HEK293 (cell line): ENCODE measurements around the gene FMN1.

Source experiments
- CTCF ChIA-PET: fragments of 350-600 bp; formaldehyde crosslinking; extraction: SDS; loops from one replicate; lab custom pipeline; 2021; ENCODE audit warnings: antibody characterized with exemption; lab: Yijun Ruan, JAX
- POLR2A ChIA-PET: fragments of 300-600 bp; formaldehyde crosslinking; extraction: SDS; loops from one replicate; lab custom pipeline; 2020; ENCODE audit warnings: antibody characterized with exemption, inconsistent platforms; lab: Yijun Ruan, JAX
- H3K27ac ChIP-seq: fragments of 200-500 bp; sonication (Bioruptor generic); 2 replicates; pipeline ENCODE4 v1.5.1; 2014; ENCODE audit warnings: low read depth, low read length, control low read depth, inconsistent platforms; ENCODE audit errors: extremely low read depth
- H3K36me3 ChIP-seq, 2 experiments: fragments of 200-500 bp in 1 of 2; sonication (Bioruptor generic) in 1 of 2; 1 replicate in 1 of 2; 2 replicates in 1 of 2; pipeline ENCODE4 v1.5.1; 2014 to 2017; ENCODE audit warnings: inconsistent platforms in 2 of 2, low read length in 2 of 2; ENCODE audit not compliant: control insufficient read depth in 2 of 2, insufficient read depth in 1 of 2
- H3K4me1 ChIP-seq: fragments of 200-500 bp; sonication (Bioruptor generic); 2 replicates; pipeline ENCODE4 v1.5.1; 2014; ENCODE audit warnings: mild to moderate bottlenecking, low read length, inconsistent platforms; ENCODE audit not compliant: control insufficient read depth, insufficient read depth
- H3K4me3 ChIP-seq: 2 replicates; pipeline ENCODE4 v1.5.1; 2011; ENCODE audit warnings: low read depth, mild to moderate bottlenecking, control low read depth, low read length, moderate library complexity
- H3K9me3 ChIP-seq: fragments of 200-500 bp; sonication (Bioruptor generic); 2 replicates; pipeline ENCODE4 v1.5.1; 2014; ENCODE audit warnings: low read depth, low read length, inconsistent platforms; ENCODE audit not compliant: control insufficient read depth, insufficient read depth
- GFI1B ChIP-seq: fragments of 450-650 bp; formaldehyde crosslinking; IDR thresholded peaks from 2 replicates; pipeline ENCODE4 v1.5.1; 2016; ENCODE audit warnings: missing biosample characterization, missing genetic modification characterization
- GLIS2 ChIP-seq: fragments of 450-650 bp; formaldehyde crosslinking; IDR thresholded peaks from 2 replicates; pipeline ENCODE4 v1.5.1; 2016; ENCODE audit warnings: missing biosample characterization, missing genetic modification characterization
- OSR2 ChIP-seq: fragments of 450-650 bp; formaldehyde crosslinking; IDR thresholded peaks from 2 replicates; pipeline ENCODE4 v1.5.1; 2016; ENCODE audit warnings: missing biosample characterization, missing genetic modification characterization
- SCRT1 ChIP-seq: fragments of 450-650 bp; formaldehyde crosslinking; IDR thresholded peaks from 2 replicates; pipeline ENCODE4 v1.5.1; 2016; ENCODE audit warnings: missing biosample characterization, missing genetic modification characterization, borderline replicate concordance
- SETDB1 ChIP-seq: IDR thresholded peaks from one replicate; pipeline ENCODE4 v1.6.1; 2017; ENCODE audit warnings: mild to moderate bottlenecking, low read length, moderate library complexity, mixed read lengths; ENCODE audit not compliant: insufficient read length
- ZBTB1 ChIP-seq: fragments of 450-650 bp; formaldehyde crosslinking; IDR thresholded peaks from 2 replicates; pipeline ENCODE4 v1.5.1; 2016; ENCODE audit warnings: missing biosample characterization, missing genetic modification characterization
- ZBTB21 ChIP-seq: fragments of 450-650 bp; formaldehyde crosslinking; IDR thresholded peaks from 2 replicates; pipeline ENCODE4 v1.5.1; 2017; ENCODE audit warnings: missing biosample characterization, missing genetic modification characterization
- ZNF248 ChIP-seq: fragments of 450-650 bp; formaldehyde crosslinking; IDR thresholded peaks from 2 replicates; pipeline ENCODE4 v1.5.1; 2017; ENCODE audit warnings: missing biosample characterization, missing genetic modification characterization
- ZNF37A ChIP-seq: fragments of 450-650 bp; IDR thresholded peaks from 2 replicates; pipeline ENCODE4 v1.5.1; 2018; ENCODE audit warnings: missing biosample characterization, missing genetic modification characterization
- ZNF394 ChIP-seq: fragments of 450-650 bp; formaldehyde crosslinking; IDR thresholded peaks from 2 replicates; pipeline ENCODE4 v1.5.1; 2016; ENCODE audit warnings: missing biosample characterization, missing genetic modification characterization, mild to moderate bottlenecking, moderate library complexity, borderline replicate concordance
- ZNF529 ChIP-seq: fragments of 450-650 bp; formaldehyde crosslinking; IDR thresholded peaks from 2 replicates; pipeline ENCODE4 v1.5.1; 2017; ENCODE audit warnings: missing genetic modification characterization, missing biosample characterization; ENCODE audit not compliant: insufficient replicate concordance
- ZNF600 ChIP-seq: fragments of 450-650 bp; formaldehyde crosslinking; IDR thresholded peaks from 2 replicates; pipeline ENCODE4 v1.5.1; 2016; ENCODE audit warnings: missing biosample characterization, missing genetic modification characterization
- ZNF626 ChIP-seq: fragments of 450-650 bp; sonication (Bioruptor Pico); formaldehyde crosslinking; IDR thresholded peaks from 2 replicates; pipeline ENCODE4 v1.5.1; 2018; ENCODE audit warnings: missing biosample characterization, missing genetic modification characterization, inconsistent platforms
- ZNF664 ChIP-seq: fragments of 450-650 bp; formaldehyde crosslinking; IDR thresholded peaks from 2 replicates; pipeline ENCODE4 v1.5.1; 2016; ENCODE audit warnings: missing biosample characterization, missing genetic modification characterization
- ZNF677 ChIP-seq: fragments of 450-650 bp; IDR thresholded peaks from 2 replicates; pipeline ENCODE4 v1.5.0; 2018; ENCODE audit warnings: missing biosample characterization, mild to moderate bottlenecking, missing genetic modification characterization, moderate library complexity
- TF ChIP-seq, protein P1 (sequence below): fragments of 450-650 bp; formaldehyde crosslinking; IDR thresholded peaks from 2 replicates; pipeline ENCODE4 v1.5.1; 2017; ENCODE audit warnings: missing biosample characterization, missing genetic modification characterization
- TF ChIP-seq, protein P2 (sequence below): fragments of 450-650 bp; formaldehyde crosslinking; IDR thresholded peaks from 2 replicates; pipeline ENCODE4 v1.5.1; 2017; ENCODE audit warnings: missing biosample characterization, missing genetic modification characterization
- TF ChIP-seq, protein P3 (sequence below): fragments of 450-650 bp; formaldehyde crosslinking; IDR thresholded peaks from 2 replicates; pipeline ENCODE4 v1.5.1; 2017; ENCODE audit warnings: missing biosample characterization, mild to moderate bottlenecking, missing genetic modification characterization, moderate library complexity
- TF ChIP-seq, protein P4 (sequence below): fragments of 450-650 bp; formaldehyde crosslinking; conservative IDR thresholded peaks from 2 replicates; pipeline ENCODE4 v1.5.1; 2016; ENCODE audit warnings: low read depth, missing biosample characterization, missing genetic modification characterization
- TF ChIP-seq, protein P5 (sequence below): fragments of 450-650 bp; formaldehyde crosslinking; IDR thresholded peaks from 2 replicates; pipeline ENCODE4 v1.5.1; 2016; ENCODE audit warnings: missing biosample characterization, missing genetic modification characterization, low read depth

FMN1 gene

DNA sequence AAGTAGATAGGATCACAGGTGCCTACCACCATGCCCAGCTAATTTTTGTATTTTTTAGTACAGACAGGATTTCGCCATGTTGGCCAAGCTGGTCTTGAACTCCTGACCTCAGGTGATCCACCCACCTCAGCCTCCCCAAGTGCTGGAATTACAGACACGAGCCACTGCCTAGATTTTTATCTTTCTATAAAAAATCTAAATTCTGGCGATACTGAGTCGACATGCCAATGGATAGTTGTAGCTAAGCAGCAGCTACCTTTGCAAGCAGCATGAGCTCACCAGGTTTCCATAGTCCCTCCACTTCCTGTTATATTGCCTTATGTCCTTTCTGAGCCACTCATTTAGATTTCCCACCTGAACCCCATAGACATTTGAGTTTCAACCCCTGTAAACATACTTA lies 13.1 kb upstream of the FMN1 start:
- TF ChIP-seq ZBTB21 (tag by site-specific recombination) = no peak
- no peak for TF ChIP-seq SETDB1
- TF ChIP-seq, protein P1, sequence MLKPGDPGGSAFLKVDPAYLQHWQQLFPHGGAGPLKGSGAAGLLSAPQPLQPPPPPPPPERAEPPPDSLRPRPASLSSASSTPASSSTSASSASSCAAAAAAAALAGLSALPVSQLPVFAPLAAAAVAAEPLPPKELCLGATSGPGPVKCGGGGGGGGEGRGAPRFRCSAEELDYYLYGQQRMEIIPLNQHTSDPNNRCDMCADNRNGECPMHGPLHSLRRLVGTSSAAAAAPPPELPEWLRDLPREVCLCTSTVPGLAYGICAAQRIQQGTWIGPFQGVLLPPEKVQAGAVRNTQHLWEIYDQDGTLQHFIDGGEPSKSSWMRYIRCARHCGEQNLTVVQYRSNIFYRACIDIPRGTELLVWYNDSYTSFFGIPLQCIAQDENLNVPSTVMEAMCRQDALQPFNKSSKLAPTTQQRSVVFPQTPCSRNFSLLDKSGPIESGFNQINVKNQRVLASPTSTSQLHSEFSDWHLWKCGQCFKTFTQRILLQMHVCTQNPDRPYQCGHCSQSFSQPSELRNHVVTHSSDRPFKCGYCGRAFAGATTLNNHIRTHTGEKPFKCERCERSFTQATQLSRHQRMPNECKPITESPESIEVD (tag by site-specific recombination) = no peak
- TF ChIP-seq, protein P2, sequence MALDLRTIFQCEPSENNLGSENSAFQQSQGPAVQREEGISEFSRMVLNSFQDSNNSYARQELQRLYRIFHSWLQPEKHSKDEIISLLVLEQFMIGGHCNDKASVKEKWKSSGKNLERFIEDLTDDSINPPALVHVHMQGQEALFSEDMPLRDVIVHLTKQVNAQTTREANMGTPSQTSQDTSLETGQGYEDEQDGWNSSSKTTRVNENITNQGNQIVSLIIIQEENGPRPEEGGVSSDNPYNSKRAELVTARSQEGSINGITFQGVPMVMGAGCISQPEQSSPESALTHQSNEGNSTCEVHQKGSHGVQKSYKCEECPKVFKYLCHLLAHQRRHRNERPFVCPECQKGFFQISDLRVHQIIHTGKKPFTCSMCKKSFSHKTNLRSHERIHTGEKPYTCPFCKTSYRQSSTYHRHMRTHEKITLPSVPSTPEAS = no peak
- TF ChIP-seq ZNF600 (tag by site-specific recombination) = no peak
- TF ChIP-seq ZNF529 (tag by site-specific recombination) = no peak
- TF ChIP-seq, protein P3, sequence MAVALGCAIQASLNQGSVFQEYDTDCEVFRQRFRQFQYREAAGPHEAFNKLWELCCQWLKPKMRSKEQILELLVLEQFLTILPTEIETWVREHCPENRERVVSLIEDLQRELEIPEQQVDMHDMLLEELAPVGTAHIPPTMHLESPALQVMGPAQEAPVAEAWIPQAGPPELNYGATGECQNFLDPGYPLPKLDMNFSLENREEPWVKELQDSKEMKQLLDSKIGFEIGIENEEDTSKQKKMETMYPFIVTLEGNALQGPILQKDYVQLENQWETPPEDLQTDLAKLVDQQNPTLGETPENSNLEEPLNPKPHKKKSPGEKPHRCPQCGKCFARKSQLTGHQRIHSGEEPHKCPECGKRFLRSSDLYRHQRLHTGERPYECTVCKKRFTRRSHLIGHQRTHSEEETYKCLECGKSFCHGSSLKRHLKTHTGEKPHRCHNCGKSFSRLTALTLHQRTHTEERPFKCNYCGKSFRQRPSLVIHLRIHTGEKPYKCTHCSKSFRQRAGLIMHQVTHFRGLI (tag by site-specific recombination) = no peak
- TF ChIP-seq GFI1B = no peak
- TF ChIP-seq ZNF677 = no peak
- TF ChIP-seq, protein P4, sequence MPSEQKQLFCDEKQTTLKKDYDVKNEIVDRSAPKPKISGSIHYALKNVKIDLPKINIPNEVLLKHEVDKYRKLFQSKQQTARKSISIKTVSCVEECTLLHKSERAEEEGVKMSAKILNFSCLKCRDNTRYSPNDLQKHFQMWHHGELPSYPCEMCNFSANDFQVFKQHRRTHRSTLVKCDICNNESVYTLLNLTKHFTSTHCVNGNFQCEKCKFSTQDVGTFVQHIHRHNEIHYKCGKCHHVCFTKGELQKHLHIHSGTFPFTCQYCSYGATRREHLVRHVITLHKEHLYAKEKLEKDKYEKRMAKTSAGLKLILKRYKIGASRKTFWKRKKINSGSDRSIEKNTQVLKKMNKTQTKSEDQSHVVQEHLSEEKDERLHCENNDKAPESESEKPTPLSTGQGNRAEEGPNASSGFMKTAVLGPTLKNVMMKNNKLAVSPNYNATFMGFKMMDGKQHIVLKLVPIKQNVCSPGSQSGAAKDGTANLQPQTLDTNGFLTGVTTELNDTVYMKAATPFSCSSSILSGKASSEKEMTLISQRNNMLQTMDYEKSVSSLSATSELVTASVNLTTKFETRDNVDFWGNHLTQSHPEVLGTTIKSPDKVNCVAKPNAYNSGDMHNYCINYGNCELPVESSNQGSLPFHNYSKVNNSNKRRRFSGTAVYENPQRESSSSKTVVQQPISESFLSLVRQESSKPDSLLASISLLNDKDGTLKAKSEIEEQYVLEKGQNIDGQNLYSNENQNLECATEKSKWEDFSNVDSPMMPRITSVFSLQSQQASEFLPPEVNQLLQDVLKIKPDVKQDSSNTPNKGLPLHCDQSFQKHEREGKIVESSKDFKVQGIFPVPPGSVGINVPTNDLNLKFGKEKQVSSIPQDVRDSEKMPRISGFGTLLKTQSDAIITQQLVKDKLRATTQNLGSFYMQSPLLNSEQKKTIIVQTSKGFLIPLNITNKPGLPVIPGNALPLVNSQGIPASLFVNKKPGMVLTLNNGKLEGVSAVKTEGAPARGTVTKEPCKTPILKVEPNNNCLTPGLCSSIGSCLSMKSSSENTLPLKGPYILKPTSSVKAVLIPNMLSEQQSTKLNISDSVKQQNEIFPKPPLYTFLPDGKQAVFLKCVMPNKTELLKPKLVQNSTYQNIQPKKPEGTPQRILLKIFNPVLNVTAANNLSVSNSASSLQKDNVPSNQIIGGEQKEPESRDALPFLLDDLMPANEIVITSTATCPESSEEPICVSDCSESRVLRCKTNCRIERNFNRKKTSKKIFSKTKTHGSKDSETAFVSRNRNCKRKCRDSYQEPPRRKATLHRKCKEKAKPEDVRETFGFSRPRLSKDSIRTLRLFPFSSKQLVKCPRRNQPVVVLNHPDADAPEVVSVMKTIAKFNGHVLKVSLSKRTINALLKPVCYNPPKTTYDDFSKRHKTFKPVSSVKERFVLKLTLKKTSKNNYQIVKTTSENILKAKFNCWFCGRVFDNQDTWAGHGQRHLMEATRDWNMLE (tag by site-specific recombination) = no peak
- no peak for TF ChIP-seq GLIS2
- no peak for TF ChIP-seq ZNF394 (tag by site-specific recombination)
- TF ChIP-seq ZNF37A = no peak
- TF ChIP-seq SCRT1 (tag by site-specific recombination) = no peak
- TF ChIP-seq ZNF626 (tag by site-specific recombination) = no peak
- no peak for TF ChIP-seq OSR2
- no peak for TF ChIP-seq ZNF664
- TF ChIP-seq, protein P5, sequence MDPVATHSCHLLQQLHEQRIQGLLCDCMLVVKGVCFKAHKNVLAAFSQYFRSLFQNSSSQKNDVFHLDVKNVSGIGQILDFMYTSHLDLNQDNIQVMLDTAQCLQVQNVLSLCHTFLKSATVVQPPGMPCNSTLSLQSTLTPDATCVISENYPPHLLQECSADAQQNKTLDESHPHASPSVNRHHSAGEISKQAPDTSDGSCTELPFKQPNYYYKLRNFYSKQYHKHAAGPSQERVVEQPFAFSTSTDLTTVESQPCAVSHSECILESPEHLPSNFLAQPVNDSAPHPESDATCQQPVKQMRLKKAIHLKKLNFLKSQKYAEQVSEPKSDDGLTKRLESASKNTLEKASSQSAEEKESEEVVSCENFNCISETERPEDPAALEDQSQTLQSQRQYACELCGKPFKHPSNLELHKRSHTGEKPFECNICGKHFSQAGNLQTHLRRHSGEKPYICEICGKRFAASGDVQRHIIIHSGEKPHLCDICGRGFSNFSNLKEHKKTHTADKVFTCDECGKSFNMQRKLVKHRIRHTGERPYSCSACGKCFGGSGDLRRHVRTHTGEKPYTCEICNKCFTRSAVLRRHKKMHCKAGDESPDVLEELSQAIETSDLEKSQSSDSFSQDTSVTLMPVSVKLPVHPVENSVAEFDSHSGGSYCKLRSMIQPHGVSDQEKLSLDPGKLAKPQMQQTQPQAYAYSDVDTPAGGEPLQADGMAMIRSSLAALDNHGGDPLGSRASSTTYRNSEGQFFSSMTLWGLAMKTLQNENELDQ (tag by site-specific recombination) = no peak
- no peak for TF ChIP-seq ZNF248 (tag by site-specific recombination)
- TF ChIP-seq ZBTB1 (tag by site-specific recombination) = no peak
- POLR2A ChIA-PET = no interaction called here
- CTCF ChIA-PET = interaction anchor here (1.6 kb wide), 1 partner anchor 9 kb away, joined by 6 read pairs; no protein-coding TSS in a partner anchor
- peaks cover 5% of the 10 kb centered on the region; the same call in 1 of the 2 replicates for H3K4me1 ChIP-seq
- no peaks in the 10 kb centered on the region for H3K36me3 ChIP-seq
- H3K27ac ChIP-seq = no peak overlapping the region
- H3K9me3 ChIP-seq = no peaks in the 10 kb centered on the region
- H3K4me3 ChIP-seq = no peak overlapping the region
